HT-29 (cell line): Measurements from ENCODE around the gene OR2T4. TPM values are rescaled to one million over a fixed set of nuclear protein-coding genes. Genes with fewer than 3 reads are reported as not detected.

ENCODE experiments used
- total RNA-seq: library from RNA; depleted of rRNA; stranded (reverse); fragments of >200 nt; shearing (Covaris generic); gene quantifications from 2 replicates; pipeline ENCODE4 v1.2.3, GENCODE V29; 2014; rRNA removed

OR2T4 gene
- total RNA-seq, 1 experiment from 2014 or later = not detected

Other genes with a start within 250 kb of the OR2T4 start
- not detected in 2 replicates for gene OR2M5, start 216.5 kb upstream of the OR2T4 start, total RNA-seq
- not detected in 2 replicates for gene OR2M2, start 186.8 kb upstream of the OR2T4 start, total RNA-seq
- not detected in 2 replicates for gene OR2M3, start 164.4 kb upstream of the OR2T4 start, total RNA-seq
- not detected in 2 replicates for gene OR2M4, start 130.2 kb upstream of the OR2T4 start, total RNA-seq
- not detected in 2 replicates for gene OR2T33, start 83.7 kb upstream of the OR2T4 start, total RNA-seq
- gene OR2T12, start 58.2 kb upstream of the OR2T4 start, total RNA-seq = not detected in 2 replicates
- gene OR2M7, start 37.1 kb upstream of the OR2T4 start, total RNA-seq = not detected in 2 replicates
- gene OR14C36, start 12.9 kb upstream of the OR2T4 start, total RNA-seq = not detected in 2 replicates
- not detected in 2 replicates for gene OR2T6, start 14.1 kb downstream of the OR2T4 start, total RNA-seq
- gene OR2T1, start 41.4 kb downstream of the OR2T4 start, total RNA-seq = not detected in 2 replicates
- not detected in 2 replicates for gene OR2T2, start 84.0 kb downstream of the OR2T4 start, total RNA-seq
- not detected in 2 replicates for gene OR2T3, start 111.7 kb downstream of the OR2T4 start, total RNA-seq
- gene OR2T5, start 126.9 kb downstream of the OR2T4 start, total RNA-seq = not detected in 2 replicates
- gene OR2G6, start 146.4 kb downstream of the OR2T4 start, total RNA-seq = not detected in 2 replicates
- gene OR2T29, start 201.1 kb downstream of the OR2T4 start, total RNA-seq = not detected in 2 replicates
- gene OR2T34, start 213.1 kb downstream of the OR2T4 start, total RNA-seq = not detected in 2 replicates
- not detected in 2 replicates for gene OR2T10, start 236.0 kb downstream of the OR2T4 start, total RNA-seq